ENCODE data around the gene RNF213.
"Not testable (repeated sequence)": the region's sequence is repeated elsewhere in the genome, so short reads cannot be mapped to it uniquely, and the experiment has no call there.

The RNF213 gene

GRCh38 chr17:80316927-80317705 is 56.5 kb downstream of the RNF213 start:
- FAIRE-seq: no peak
- no peak for DNase-seq (ENCODE audit: low spot score)

GRCh38 chr17:80317706-80317980 is 57.0 kb downstream of the RNF213 start:
- FAIRE-seq (no peak), DNase-seq (ENCODE audit: low spot score) (no peak)

- no peak for FAIRE-seq
Observed at GRCh38 chr17:80318166-80318565, 57.5 kb downstream of the RNF213 start.

GRCh38 chr17:80319262-80319998 is 58.8 kb downstream of the RNF213 start:
- FAIRE-seq: peak; percentile 72
- DNase-seq (ENCODE audit: low spot score): no peak

More at GRCh38 chr17:80318166-80318565, 57.5 kb downstream of the RNF213 start:
- no peak for DNase-seq (ENCODE audit: low spot score)

- no peak for DNase-seq (ENCODE audit: low spot score)
- no peak for FAIRE-seq
Observed at GRCh38 chr17:80319999-80320344, 59.3 kb downstream of the RNF213 start.

GRCh38 chr17:80320496-80320895 is 59.8 kb downstream of the RNF213 start:
- FAIRE-seq: no peak
- no peak for DNase-seq (ENCODE audit: low spot score)

- no peak for FAIRE-seq
- no peak for DNase-seq (ENCODE audit: low spot score)
Observed at GRCh38 chr17:80322864-80323263, 62.2 kb downstream of the RNF213 start.

- DNase-seq (ENCODE audit: low spot score) (no peak), FAIRE-seq (no peak)
Observed at GRCh38 chr17:80323982-80324381, 63.3 kb downstream of the RNF213 start.

GRCh38 chr17:80327518-80327917 is 66.9 kb downstream of the RNF213 start:
- DNase-seq (ENCODE audit: low spot score) (no peak), FAIRE-seq (no peak)

- FAIRE-seq: peak; percentile 37
- DNase-seq (ENCODE audit: low spot score): no peak
Observed at GRCh38 chr17:80328634-80329380, 68.2 kb downstream of the RNF213 start.

- not testable (repeated sequence) for FAIRE-seq; DNase-seq (ENCODE audit: low spot score)
Observed at GRCh38 chr17:80329421-80329820, 68.8 kb downstream of the RNF213 start.

- FAIRE-seq: no peak
Observed at GRCh38 chr17:80330276-80330675, 69.6 kb downstream of the RNF213 start.

GRCh38 chr17:80330938-80331337 is 70.3 kb downstream of the RNF213 start:
- not testable (repeated sequence) for FAIRE-seq

More at GRCh38 chr17:80330276-80330675, 69.6 kb downstream of the RNF213 start:
- no peak for DNase-seq (ENCODE audit: low spot score)

GRCh38 chr17:80331820-80332219 is 71.2 kb downstream of the RNF213 start:
- no peak for DNase-seq (ENCODE audit: low spot score)
- FAIRE-seq: no peak

More at GRCh38 chr17:80330938-80331337, 70.3 kb downstream of the RNF213 start:
- not testable (repeated sequence) for DNase-seq (ENCODE audit: low spot score)

- DNase-seq (ENCODE audit: low spot score) (no peak), FAIRE-seq (no peak)
Observed at GRCh38 chr17:80337195-80337895, 76.7 kb downstream of the RNF213 start.

- FAIRE-seq: no peak
- no peak for DNase-seq (ENCODE audit: low spot score)
Observed at GRCh38 chr17:80339118-80339517, 78.5 kb downstream of the RNF213 start.

- FAIRE-seq (no peak), DNase-seq (ENCODE audit: low spot score) (no peak)
Observed at GRCh38 chr17:80339731-80340456, 79.2 kb downstream of the RNF213 start.

- no peak for DNase-seq (ENCODE audit: low spot score)
- FAIRE-seq: no peak
Observed at GRCh38 chr17:80345321-80345720, 84.7 kb downstream of the RNF213 start.

- DNase-seq (ENCODE audit: low spot score) (no peak), FAIRE-seq (no peak)
Observed at GRCh38 chr17:80345841-80346497, 85.3 kb downstream of the RNF213 start.
